Lower leg skin (tissue), 3 donors: ENCODE measurements around the gene METTL2A.
"Not testable (repeated sequence)": the region's sequence is repeated elsewhere in the genome, so short reads cannot be mapped to it uniquely, and the experiment has no call there.

ENCODE experiments used
- CTCF ChIP-seq, 3 donors: fragments of 450-650 bp; IDR thresholded peaks; one replicate each; pipeline ENCODE4 v1.5.1; 2016; ENCODE audit warnings: antibody characterized with exemption in 3 of 3, mild to moderate bottlenecking in 3 of 3, moderate library complexity in 2 of 3
- POLR2A ChIP-seq, 2 donors: fragments of 450-650 bp; IDR thresholded peaks; one replicate each; pipeline ENCODE4 v1.6.1; 2016 to 2017; ENCODE audit warnings: antibody characterized with exemption in 2 of 2, mild to moderate bottlenecking in 1 of 2, moderate library complexity in 1 of 2

- TF ChIP-seq CTCF, POLR2A (IDR thresholded peaks at IDR 0.05): not testable (repeated sequence)
Measured at GRCh38 chr17:62490990-62491389, 67.3 kb downstream of the METTL2A start.
